ENCODE results near the gene LCT.
"Not testable (repeated sequence)": the region's sequence is repeated elsewhere in the genome, so short reads cannot be mapped to it uniquely, and the experiment has no call there.

The LCT gene

DNA sequence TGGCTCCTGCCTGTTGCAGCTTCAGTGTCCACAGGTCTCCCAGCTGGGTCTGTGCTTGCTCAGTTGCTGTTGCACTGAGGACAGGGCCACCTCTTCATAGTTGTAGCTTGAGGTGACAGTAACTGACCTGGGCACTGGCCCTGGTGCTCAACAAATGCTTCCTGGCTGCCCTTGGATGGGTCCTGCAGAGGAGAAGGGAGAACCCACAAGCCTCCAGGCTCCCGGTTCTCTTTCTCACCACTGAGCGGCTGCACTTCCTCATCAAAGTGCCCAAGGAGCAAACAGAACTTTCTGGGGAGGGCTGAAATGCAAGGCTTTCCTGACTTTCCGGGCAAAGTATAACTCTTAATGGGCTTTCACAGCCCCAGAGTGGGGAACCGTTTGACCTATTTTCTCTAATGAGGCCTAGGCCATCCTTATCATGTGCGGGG lies 38.7 kb downstream of the LCT start:
- in situ Hi-C loops (cut with MboI; ENCODE audit: low sequenced_read_pairs) = no loop called here

DNA sequence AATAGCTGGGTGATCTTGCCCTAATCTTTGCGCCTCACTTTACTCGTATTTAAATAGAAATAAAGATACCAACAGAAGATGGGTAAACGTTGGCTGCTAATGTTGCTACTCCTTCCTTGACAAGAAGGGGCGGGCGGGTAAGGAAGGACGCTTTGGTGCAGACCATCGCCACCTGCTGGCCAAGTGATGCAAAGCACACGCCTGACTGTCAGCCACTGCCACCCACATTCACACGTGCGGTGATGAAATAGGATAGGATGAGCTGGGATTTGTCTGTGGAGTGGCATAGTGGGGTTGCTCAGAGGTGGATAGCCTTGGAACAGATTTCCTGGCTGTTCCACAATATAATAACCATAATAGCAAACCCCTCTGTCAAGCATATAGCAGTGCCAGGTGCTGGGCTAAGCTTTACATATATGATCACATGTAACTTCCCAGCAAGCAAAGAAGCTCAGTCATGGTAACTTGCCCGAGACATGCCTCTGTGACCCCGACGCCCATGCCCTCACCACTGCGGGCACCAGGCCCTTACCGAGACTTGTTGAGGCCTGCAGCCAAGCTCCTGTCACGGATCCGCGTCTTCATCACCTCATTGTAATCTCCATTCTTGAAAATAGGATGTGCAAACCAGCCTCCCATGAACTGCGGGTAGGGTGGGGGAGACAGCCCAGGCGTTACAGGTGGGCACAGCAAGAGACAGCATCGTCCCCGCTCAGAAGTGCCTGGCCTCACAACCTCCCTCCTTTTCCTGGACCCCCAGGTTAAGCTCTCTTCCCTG lies 39.3 kb downstream of the LCT start:
- in situ Hi-C loops (cut with MboI; ENCODE audit: low sequenced_read_pairs) = no loop called here

DNA sequence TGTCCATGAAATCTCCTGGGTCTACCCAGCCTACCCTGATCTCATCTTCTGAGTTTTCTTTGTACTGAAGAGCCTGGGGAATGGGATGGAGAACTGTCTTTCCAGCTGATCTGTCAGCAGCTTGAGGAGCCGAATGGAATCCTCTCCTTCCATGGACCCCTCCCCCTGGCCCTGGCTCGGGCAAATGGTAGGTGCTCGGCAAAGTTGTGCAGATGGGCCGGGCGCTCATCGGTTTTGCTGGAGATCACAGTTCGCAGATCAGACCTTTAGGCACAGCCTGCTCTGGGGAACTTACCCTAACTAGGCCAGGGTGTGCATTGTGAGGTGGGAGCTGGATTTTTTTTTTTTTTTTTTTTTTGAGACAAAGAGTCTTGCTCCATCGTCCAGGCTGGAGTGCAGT lies 40.4 kb downstream of the LCT start:
- in situ Hi-C loops (cut with MboI; ENCODE audit: low sequenced_read_pairs) = no loop called here

DNA sequence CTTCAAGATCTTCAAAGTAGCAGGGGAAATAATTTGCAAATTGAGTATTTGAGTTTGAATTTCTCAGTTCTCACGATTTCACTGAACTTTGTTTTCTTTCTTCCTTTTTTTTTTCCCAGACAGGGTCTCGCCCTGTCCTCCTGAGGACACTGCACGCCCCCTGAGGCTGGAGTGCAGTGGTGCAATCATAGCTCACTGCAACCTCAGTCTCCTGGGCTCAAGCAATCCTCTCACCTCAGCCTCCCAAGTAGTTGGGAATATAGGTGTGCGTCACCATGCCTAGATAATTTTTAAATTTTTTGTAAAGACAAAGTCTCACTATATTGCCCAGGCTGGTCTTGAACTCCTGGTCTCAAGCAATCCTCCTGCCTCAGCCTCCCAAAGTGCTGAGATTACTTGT lies 41.3 kb downstream of the LCT start:
- in situ Hi-C loops (cut with MboI; ENCODE audit: low sequenced_read_pairs) = not testable (repeated sequence)

DNA sequence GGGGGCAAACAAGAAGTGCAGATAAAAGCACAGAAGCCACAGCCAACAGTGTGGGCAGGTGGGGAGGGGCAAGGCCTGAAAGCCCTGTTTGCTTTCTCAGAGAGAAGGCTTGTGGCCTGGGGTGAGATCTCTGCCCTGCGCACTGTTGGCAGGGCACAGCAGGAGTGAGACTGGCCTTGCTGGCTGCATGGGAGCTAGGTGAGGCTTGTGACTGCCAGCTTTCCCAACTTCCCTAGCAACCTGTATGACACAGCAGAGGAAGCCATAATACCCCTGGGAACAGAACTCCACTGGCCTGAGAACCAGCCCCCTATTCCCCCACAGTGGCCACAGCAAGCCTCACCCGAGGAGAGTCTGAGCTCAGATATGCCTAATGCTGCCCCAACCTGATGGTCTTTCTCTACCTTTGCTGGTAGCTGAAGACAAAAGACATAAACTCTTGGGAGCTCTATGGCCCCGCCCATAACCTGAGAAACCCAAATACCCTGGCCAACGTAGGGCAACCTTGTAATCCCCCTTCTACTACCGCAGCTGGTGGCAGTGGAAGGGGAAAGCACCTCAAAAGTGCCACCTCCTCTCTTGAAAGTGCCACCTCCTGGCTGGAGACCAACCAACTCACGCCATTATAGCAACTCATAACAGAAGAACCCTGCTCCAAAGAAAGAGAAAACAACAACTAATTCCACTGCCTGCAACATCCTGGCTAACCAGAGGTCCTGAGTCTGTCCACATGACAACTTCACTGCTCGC lies 44.4 kb downstream of the LCT start:
- in situ Hi-C loops (cut with MboI; ENCODE audit: low sequenced_read_pairs) = no loop called here

DNA sequence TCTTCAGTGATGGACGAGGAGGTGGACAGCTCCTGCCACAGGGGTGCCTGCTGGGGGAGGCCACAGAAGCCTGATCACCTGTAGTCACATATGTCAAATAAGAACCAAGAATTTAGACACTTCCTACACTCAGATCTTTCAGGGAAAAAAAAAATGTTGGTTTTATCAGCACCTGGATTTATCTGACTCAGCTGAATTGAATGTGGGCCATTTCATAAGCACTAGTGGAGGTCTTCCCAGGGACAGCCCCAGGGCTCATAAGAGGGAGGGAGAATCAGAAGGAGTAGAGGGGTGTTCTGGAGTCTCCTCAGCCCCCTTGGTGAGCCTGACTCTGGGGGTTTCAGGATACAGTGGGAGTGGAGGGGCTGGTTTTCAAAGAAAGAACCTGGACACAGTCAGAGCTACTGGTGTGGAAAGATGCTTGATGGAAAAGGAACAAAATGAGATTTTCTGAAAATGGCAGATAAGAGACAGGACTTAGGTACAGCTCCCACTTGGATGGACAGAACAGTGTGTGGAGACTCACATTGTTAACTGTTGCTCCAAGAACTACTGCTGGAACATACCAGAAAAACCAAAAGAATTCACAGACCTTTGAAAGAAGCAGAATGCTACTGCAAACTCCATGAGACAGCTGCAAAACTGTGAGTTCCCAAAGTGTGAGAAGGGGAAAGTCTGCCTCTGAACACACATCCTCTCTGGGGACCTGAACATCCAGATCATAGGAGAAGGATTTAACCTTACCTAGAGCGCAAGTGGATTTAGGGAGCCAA lies 45.4 kb downstream of the LCT start:
- in situ Hi-C loops (cut with MboI; ENCODE audit: low sequenced_read_pairs) = no loop called here

DNA sequence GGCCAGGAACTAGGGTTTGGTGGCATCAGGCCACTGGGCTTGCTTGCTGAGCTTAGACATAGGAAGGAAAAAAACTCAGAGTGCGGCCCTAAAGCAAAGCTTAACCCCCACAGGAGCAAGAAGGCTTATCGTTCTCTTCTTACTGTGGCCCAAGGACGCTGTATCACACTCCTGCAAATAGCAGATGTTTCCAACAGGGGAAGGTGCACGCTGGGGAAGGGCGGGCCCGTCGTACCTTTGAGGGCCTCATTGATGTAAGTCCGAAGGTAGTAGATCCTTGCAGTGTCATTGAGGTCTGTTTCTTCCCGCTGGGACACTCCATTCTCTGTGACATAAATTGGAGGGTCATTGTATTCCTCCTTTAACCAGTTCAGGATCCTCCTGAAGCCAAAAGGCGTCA lies 46.6 kb downstream of the LCT start:
- in situ Hi-C loops (cut with MboI; ENCODE audit: low sequenced_read_pairs) = no loop called here

DNA sequence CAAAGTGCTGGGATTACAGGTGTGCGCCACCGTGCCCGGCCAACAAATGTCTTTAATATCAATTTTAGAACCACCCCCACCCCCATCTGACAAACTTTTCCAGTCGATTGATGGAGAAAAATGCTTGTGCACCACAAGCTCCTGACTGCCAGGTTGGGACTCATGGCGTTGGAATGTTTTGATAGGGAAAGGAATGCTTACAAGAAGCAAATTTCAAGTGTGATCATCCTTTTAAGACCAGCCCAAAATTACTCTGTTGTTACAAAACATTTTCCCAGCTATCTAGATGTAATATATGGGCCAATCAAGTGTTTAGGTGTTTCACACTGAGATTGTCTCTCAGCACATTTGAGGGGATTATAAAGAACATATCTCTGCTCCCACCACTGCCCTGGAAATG lies 50.2 kb downstream of the LCT start:
- in situ Hi-C loops (cut with MboI; ENCODE audit: low sequenced_read_pairs) = no loop called here

DNA sequence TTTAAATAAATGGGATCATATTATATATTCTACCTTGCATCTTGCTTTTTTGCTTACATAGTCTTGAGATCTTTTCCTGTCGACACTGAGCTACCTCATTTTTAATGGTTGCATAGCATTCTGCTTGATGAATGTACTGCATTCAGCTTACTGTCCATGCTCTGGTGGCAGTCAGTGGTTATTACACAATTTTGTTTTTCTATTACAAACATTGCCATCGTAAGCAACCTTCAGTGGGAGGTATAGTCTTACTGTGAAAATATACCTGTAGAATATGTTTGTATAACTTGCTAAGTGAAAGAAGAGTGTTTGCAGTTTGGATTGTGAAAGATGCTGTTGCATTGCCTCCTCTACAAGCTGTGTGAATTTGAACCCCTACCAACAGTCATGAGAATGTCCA lies 52.0 kb downstream of the LCT start:
- in situ Hi-C loops (cut with MboI; ENCODE audit: low sequenced_read_pairs) = no loop called here

DNA sequence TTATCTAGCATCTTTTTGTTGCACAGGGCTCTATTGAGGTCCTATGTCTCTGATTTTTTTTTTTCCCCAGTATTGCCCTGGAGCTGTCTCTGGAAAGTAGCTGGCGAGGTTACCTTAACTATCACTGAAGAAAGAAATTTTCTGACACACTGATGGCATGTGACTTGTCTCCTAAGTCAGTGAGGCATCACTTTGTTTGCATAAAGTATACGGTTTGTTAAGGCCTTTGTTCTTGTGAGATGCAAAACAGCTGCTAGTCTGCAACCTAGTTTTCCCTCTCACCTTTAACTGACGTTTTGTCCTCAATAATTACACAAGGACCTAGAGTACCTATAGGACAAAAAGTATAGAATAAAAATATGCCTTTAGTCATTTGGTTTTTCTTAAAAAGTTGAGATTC lies 53.5 kb downstream of the LCT start:
- in situ Hi-C loops (cut with MboI; ENCODE audit: low sequenced_read_pairs) = no loop called here

DNA sequence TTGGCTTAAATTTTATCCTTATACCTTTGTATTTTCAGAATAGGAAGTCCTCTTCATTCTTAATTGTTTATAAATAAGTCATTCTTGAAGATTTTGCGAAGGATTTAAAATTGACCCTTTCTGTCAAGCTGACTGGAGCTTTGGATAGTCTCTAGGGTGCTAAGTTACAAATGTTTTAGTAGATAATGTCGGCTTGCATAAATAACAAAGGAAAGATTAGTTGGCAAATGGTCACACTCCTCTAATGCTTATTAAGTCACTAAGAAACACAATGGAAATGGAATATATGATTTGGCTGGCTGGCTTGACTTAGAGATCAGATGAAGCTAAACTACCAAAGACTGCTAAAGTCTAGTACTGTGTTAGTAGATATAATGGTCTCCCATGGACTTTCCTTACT lies 54.8 kb downstream of the LCT start:
- in situ Hi-C loops (cut with MboI; ENCODE audit: low sequenced_read_pairs) = no loop called here

DNA sequence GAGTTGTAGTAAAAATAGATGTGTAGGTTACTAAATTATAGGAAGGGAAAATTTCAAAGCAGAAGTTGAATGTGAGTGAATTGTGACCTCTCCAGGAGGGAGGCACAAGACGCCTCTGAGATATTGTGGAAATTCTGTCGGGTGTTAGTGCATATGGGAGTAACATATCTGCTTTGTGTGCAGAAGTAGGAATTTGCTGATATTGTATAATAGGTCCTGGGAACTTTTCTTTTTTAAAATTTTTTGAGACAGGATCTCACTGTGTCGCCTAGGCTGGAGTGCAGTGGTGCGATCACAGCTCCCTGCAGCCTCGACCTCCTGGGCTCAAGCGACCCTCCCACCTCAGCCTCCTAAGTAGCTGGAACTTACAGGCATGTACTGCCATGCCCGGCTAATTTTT lies 60.6 kb downstream of the LCT start:
- in situ Hi-C loops (cut with MboI; ENCODE audit: low sequenced_read_pairs) = no loop called here

DNA sequence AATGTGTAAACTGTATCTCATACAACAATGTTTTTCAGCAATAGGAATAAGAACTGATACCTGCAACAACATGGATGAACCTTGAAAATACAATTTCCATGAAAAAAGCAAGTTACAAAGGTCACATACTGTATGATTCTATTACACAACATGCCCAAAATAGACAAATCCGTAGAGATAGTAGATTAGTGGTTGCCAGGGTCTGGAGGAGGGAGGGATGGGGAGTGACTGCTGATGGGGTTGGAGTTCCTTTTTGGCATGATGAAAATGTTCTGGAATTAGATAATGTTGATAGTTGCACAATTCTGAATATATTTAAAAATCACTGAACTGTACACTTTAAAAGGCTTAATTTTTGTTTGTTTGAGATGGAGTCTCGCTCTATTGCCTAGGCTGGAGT lies 61.6 kb downstream of the LCT start:
- in situ Hi-C loops (cut with MboI; ENCODE audit: low sequenced_read_pairs) = no loop called here

DNA sequence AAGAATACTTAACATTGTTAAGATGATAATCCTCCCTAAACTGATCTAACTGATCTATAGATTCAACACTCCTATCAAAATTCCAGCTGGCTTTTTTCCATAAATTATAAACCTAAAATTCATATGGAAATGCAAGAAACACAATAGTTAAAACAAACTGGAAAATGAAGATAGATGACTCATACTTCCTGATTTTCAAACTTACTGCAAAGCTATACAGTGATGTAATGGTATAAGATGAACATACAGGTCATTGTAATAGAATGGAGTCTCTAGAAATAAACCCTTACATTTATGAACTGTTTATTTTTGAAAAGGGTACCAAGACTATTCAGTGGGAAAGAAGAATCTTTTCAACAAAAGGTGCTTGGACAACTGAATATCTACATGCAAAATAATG lies 63.1 kb downstream of the LCT start:
- in situ Hi-C loops (cut with MboI; ENCODE audit: low sequenced_read_pairs) = no loop called here

DNA sequence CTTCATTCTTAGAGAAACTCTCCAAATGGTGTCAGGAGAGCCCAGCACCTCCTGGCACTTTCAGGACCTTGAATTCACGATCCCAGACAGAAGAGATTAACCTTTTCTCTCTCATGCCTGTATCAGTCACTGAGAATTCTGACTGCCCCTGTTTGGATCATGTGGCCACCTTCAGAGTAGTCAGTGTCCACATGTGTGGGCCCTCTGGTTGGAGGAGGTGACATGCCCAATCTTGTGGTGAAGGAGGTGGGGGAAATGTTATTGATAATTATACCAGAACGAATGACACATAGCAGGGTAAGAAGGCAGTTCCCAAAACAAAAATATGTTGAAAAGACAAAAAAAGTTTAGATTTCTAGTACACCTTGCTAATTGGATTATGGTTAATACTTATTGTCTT lies 63.7 kb downstream of the LCT start:
- in situ Hi-C loops (cut with MboI; ENCODE audit: low sequenced_read_pairs) = no loop called here

DNA sequence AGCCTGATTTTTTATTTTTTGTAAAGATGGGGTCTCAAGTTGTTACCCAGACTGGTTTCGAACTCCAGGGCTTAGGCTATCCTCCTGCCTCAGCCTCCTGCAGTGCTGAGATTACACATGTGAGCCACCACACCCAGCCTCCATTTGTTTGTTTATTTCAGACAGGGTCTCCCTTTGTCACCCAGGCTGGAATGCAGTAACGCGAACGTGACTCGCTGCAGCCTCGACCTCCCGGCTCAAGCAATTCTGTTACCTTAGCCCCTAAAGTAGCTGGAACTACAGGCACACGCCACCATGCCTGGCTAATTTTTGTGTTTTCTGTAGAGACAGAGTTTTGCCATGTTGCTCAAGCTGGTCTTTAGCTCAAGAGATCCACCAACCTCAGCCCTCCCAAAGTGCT lies 68.1 kb downstream of the LCT start:
- in situ Hi-C loops (cut with MboI; ENCODE audit: low sequenced_read_pairs) = no loop called here

DNA sequence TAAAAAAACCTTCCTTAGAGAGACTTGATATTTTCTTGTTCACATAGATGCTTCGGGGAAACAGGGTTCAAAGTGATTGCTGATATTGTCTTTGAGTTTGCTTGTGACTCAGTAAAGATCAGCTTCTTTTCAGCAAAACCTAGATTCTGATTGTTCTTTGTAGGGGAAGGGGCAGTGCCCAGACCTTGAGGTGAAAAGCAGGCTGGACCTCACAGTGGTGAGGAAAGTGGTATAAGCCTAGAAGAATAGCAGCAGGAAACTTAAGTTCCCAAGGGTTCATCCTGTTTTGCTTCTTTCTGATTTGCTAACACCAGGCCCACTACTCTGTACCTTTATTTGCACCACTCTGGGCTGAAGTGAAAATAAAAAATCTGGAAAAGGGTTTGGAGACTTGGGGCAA lies 74.5 kb downstream of the LCT start:
- in situ Hi-C loops (cut with MboI; ENCODE audit: low sequenced_read_pairs) = no loop called here

DNA sequence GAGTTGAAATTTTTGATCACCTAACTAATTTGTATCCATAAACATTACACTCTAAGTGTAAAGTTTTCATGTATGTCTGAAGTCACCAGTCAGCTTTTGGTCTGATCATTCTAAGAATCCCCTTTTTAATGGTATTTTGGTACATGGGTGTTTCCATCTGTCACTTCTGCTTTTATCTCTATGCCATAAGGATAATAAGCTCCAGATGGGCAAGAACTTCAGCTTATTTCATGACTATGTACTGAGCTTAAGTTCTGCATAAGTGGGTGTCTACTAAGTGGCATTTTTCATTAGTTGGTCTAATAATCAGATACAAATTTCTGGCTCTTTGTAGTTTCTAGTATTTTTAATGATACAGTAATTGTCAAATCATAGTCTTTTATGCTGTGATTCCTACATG lies 75.0 kb downstream of the LCT start:
- in situ Hi-C loops (cut with MboI; ENCODE audit: low sequenced_read_pairs) = no loop called here

DNA sequence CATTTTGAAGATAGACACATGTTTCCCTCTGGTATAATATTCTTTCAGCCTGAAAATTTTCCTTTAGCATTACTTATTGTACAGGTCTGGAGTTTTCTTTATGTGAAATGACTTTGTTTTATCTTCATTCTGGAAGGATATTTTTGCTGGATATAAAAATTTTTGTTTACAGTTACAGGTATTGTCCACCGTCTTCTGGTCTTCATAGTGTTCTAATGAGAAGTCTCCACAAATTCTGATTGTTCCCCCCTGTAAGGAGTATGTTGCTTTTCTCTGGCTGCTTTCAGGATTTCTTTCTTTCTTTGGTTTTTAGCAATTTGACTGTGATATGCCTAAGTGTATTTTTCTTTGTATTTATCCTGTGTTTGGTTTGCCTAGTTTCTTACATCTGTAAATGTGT lies 80.3 kb downstream of the LCT start:
- in situ Hi-C loops (cut with MboI; ENCODE audit: low sequenced_read_pairs) = no loop called here

DNA sequence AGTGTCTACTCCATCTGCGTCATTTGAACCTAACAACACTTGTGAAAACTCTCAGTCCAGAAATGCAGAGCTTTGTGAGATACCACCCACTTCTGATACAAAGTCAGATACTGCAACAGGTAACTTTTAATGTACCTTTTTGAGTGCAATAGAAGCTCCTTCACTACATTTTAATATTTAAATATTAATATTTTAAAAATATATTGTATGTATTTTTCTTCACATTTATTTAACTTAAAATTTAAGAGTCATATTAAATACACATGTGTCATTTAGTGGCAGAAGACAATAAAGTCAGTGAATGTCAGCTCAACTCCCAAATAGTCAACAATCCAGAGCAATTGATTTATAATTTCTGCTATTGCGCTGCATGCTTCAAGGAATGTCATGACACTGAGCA lies 81.4 kb downstream of the LCT start:
- in situ Hi-C loops (cut with MboI; ENCODE audit: low sequenced_read_pairs) = no loop called here

DNA sequence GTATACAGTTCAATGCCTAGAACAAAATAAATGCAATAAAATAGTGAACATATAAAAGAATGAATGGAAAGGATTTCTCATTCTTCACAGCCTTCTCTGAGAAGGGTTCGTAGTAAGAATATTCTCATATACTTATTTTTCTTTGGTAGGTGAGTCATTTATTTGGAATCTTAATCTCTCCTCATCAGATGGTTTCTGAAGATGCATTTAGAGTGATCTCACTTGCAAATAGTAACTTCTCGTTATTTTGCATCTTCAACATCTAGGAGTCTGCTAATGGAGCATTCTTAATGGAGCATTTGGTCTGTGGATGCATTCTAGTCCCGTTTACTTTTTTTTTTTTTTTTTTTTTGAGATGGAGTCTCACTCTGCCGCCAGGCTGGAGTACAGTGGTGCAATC lies 91.4 kb downstream of the LCT start:
- in situ Hi-C loops (cut with MboI; ENCODE audit: low sequenced_read_pairs) = no loop called here

DNA sequence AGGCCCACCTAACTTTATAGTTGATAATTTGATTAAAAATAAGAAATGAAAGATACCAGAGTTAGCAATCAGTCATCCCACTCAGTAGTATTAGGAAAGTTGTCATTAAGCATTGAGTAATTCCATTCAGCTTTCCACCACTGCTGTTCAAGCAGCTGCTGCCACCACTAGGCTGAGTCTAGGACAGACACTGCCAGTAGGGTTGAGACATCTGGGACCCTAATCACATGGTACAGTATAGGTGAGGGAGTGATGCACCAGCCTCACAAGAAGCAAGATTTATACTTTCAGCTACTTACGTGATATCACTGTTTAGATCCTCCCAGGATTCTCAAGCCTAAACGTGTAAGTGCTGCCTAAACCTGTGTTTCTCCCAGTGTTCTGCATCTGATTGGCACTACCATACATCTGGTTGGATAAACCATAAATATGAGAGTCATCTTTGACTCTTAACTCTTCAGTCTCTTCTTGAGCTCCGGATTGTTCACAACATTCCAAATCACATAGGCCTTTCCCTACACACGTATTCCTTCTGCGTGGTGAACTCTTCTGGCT lies 92.1 kb downstream of the LCT start:
- in situ Hi-C loops (cut with MboI; ENCODE audit: low sequenced_read_pairs) = no loop called here

All from HL-60/S4 treated with phorbol 12-myristate 13-acetate at 8.2 ng/mL for 4 days and 3 days (cell line).